ENCODE results near the gene NME1.

GRCh38 chr17:51150932-51151331 lies 2.4 kb upstream of the NME1 start:
- TF ChIP-seq EP300 (IDR thresholded peaks at IDR 0.05), result no peak
- TF ChIP-seq, protein P1, sequence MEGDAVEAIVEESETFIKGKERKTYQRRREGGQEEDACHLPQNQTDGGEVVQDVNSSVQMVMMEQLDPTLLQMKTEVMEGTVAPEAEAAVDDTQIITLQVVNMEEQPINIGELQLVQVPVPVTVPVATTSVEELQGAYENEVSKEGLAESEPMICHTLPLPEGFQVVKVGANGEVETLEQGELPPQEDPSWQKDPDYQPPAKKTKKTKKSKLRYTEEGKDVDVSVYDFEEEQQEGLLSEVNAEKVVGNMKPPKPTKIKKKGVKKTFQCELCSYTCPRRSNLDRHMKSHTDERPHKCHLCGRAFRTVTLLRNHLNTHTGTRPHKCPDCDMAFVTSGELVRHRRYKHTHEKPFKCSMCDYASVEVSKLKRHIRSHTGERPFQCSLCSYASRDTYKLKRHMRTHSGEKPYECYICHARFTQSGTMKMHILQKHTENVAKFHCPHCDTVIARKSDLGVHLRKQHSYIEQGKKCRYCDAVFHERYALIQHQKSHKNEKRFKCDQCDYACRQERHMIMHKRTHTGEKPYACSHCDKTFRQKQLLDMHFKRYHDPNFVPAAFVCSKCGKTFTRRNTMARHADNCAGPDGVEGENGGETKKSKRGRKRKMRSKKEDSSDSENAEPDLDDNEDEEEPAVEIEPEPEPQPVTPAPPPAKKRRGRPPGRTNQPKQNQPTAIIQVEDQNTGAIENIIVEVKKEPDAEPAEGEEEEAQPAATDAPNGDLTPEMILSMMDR (IDR thresholded peaks at IDR 0.05), result no peak
- no peak for TF ChIP-seq POLR2A (IDR thresholded peaks at IDR 0.05)
- no peak for TF ChIP-seq POLR2AphosphoS5 (IDR thresholded peaks at IDR 0.05)

Data from sigmoid colon (tissue), 4 donors.